Measurements from ENCODE around the gene SAMHD1. TPM values are rescaled to one million over a fixed set of nuclear protein-coding genes. Genes with fewer than 3 reads are reported as not detected.
"Not testable (repeated sequence)": the region's sequence is repeated elsewhere in the genome, so short reads cannot be mapped to it uniquely, and the experiment has no call there.

Gene SAMHD1
- polyA plus RNA-seq, 1 donor from 2014 or later = 22.2 TPM

- not testable (repeated sequence) for H3K9me2 ChIP-seq (ENCODE audit: insufficient read depth, low read length); H3K4me3 ChIP-seq (ENCODE audit: low read length); H3K36me3 ChIP-seq (ENCODE audit: insufficient read depth, low read length); H3K27ac ChIP-seq (ENCODE audit: low read length); H3K79me2 ChIP-seq (replicated peaks; ENCODE audit: insufficient read depth, low read length); H4K20me1 ChIP-seq (ENCODE audit: insufficient read depth); H3K27me3 ChIP-seq (ENCODE audit: insufficient read depth, low read depth, low read length); H3K9me3 ChIP-seq (ENCODE audit: low read length); H2AFZ ChIP-seq (ENCODE audit: low read depth, low read length); H3K4me2 ChIP-seq (ENCODE audit: low read length); H3F3A ChIP-seq (ENCODE audit: insufficient read depth, low read length, poor library complexity, severe bottlenecking); H3K9ac ChIP-seq (ENCODE audit: low read length)
Measured at GRCh38 chr20:36962354-36962941, 10.9 kb upstream of the SAMHD1 start.

- H3K4me3 ChIP-seq (ENCODE audit: low read length) = no peak overlapping the region
- H3K27me3 ChIP-seq (ENCODE audit: insufficient read depth, low read depth, low read length) = no peaks in the 10 kb centered on the region
- no peak for TF ChIP-seq CTCF (IDR thresholded peaks at IDR 0.05; ENCODE audit: poor library complexity, severe bottlenecking)
- no peak for TF ChIP-seq SMC3 (conservative IDR thresholded peaks at IDR 0.05; ENCODE audit: poor library complexity)
- TF ChIP-seq EZH2 (IDR thresholded peaks at IDR 0.05; ENCODE audit: borderline replicate concordance, insufficient read depth, low read length, poor library complexity, severe bottlenecking) = no peak
- TF ChIP-seq EP300 (conservative IDR thresholded peaks at IDR 0.05; ENCODE audit: poor library complexity, severe bottlenecking) = no peak
- no peak for TF ChIP-seq REST (IDR thresholded peaks at IDR 0.05; ENCODE audit: borderline replicate concordance)
- TF ChIP-seq POLR2AphosphoS5 (IDR thresholded peaks at IDR 0.05) = no peak
- no peak for TF ChIP-seq MXI1 (conservative IDR thresholded peaks at IDR 0.05; ENCODE audit: poor library complexity, severe bottlenecking)
- no peak for TF ChIP-seq TAF1 (IDR thresholded peaks at IDR 0.05; ENCODE audit: low read depth)
- TF ChIP-seq RAD21 (conservative IDR thresholded peaks at IDR 0.05) = no peak
- H3K27ac ChIP-seq (ENCODE audit: low read length) = no peak overlapping the region
- no peak overlapping the region for H3K4me2 ChIP-seq (ENCODE audit: low read length)
- H3F3A ChIP-seq (ENCODE audit: insufficient read depth, low read length, poor library complexity, severe bottlenecking) = no peaks in the 10 kb centered on the region
- no peaks in the 10 kb centered on the region for H3K9me3 ChIP-seq (ENCODE audit: low read length)
- H3K36me3 ChIP-seq (ENCODE audit: insufficient read depth, low read length) = no peaks in the 10 kb centered on the region
- H2AFZ ChIP-seq (ENCODE audit: low read depth, low read length) = no peak overlapping the region
- H3K9ac ChIP-seq (ENCODE audit: low read length) = no peak overlapping the region
- no peaks in the 10 kb centered on the region for H3K9me2 ChIP-seq (ENCODE audit: insufficient read depth, low read length)
- no peaks in the 10 kb centered on the region for H3K79me2 ChIP-seq (replicated peaks; ENCODE audit: insufficient read depth, low read length)
- no peaks in the 10 kb centered on the region for H4K20me1 ChIP-seq (ENCODE audit: insufficient read depth)
Measured at GRCh38 chr20:36959242-36959641, 7.7 kb upstream of the SAMHD1 start.
